ENCODE results near the gene FAM222B.

GRCh38 chr17:28714281-28714680 lies 128.3 kb downstream of the FAM222B start:
- TF ChIP-seq CTCF (conservative IDR thresholded peaks at IDR 0.05; ENCODE audit: low read length): no peak; the same call in 1 of the 2 replicates
- TF ChIP-seq EZH2phosphoT487 (IDR thresholded peaks at IDR 0.05; ENCODE audit: borderline replicate concordance, low read depth, low read length): no peak
